Measurements from ENCODE around the gene PTPRH.
"Not testable (repeated sequence)": the region's sequence is repeated elsewhere in the genome, so short reads cannot be mapped to it uniquely, and the experiment has no call there.

Gene PTPRH

DNA sequence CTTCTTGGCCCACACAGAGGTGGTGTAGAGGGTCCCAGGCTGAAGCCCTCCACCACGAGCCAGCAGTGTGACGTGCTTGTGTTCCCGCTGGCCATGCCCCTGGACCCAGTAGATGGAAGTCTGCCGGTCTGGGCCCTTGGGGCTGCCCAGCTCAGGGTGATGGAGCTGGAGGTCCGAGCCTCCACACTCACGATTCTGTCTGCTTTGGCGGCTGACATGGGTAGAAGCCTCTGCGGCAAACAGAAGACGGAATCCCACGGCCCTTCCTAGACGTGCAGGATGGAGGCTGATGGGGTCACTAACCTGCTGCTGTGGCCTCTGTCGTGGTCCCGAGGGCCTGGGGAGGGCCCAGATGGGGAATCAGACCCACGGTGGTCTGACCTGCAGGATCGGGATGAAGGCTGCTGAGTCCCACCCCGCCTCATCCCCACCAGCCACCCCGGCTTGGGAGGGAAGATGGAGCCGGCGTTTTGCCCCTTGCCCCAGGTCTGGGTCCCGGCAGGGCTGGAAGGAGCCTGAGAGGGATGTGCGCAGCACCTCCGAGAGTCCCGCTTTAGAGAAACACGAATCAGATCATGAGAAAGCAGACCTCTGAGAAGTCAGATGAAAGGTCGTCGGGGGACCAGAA, 14.9 kb upstream of the PTPRH start:
- no peak for DNase-seq

DNA sequence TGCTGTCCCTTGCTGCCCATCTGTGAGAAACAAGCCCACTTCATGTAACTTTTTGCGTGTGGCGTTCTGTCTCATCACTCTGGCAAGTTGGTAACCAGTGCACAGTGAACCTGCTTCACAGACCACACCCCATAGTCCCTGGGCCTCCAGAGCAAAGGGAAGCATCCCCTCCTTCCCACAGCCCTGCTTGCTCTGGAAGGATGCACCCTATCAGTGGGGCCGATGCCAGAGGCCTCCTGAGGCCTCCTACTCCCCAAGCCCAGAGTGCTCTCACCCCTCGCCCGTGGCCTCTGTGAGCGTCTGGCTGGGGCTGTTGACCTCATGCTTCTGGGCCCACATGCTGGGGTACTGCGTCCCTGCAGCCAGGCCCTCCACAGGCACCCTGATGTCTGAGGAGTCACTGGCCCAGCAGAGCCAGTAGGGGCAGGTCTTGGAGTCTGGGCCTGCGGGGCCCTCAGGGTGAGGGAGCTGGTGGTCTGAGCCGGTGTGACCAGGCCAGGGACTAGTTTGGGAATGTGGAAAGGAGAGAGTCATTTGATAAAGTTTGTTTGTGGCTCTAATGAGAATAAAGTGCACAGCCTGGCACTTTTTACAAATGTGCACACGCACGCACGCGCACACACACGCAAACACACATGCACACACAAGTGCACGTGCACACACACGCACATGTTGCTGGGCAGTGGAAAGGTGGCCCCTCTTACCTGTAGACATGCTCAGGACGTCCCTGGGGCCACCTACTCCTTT, 14.2 kb upstream of the PTPRH start:
- DNase-seq, result no peak

DNA sequence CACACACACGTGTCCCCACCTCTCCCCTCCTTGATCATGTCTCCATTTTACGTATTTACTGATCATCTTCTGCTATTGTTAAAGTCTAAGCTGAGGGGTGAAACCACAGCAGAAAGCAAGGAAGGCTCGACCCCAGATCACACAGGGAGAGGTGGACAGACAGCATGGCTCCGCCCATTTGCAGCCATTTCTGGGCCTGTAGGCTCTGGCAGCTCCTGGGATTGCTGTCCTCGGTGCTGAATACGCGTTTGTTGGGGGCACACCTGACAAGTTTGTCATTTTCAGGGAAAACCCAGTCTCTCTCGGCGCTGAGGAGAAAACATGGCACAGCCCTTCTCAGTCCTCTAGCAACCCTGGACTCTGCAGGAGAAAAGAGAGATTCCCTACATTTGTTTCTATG, 11.2 kb upstream of the PTPRH start:
- no peak for DNase-seq

DNA sequence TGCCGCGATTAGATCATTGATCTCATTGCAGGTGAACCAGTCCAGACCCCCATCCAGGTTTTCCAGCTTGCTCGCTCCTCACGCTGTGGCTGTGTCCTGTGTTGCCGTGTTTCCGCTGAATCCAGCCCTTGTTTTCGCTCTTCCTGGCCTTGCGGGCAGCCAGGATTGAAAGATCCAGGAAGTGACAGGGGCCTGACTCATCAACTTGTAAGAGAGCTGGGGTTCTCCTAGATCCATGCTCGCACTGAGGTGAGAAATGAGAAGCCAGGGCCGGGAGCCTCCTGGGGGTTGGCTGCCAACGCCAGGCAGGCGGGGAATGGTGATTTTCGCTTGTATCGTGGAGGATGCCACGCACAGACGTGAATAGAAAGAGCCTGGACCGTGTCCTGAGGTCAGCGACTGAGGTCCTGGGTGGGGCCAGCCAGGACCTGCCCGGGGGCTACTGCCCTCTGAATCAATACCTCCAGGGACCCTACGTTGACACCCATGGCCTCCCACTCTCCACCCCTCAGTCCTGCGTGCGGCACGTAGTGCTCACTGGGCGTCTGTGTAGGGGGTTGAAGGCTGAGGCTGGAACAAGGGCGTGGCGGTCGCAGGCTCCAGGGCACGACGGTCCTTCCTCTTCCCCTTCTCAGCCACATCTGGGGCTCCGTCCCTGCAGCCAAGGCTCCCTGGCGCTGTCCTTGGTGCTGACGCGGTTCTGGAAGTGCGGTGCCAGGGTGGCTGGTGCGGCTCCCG, 7.3 kb upstream of the PTPRH start:
- peak; percentile 95 for DNase-seq

DNA sequence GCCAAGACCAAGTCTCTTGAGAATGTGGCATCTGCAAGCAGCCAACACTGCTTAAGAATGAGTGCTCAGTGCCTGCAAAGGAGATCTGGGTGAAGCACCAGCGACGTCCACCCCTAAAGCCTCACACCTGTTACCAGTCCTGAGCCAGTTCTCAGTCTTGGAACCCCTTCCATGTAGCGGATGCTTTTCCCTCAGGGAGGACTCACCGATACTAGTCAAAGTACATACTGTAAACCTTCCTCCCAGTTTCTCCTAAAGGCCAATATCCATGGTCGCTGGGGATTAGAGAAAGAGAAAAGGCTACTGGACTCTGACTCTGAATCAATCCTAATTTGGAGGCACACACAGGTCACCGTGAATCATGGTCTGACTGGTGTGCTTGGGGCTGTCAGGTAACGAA, 4.2 kb upstream of the PTPRH start:
- DNase-seq, result no peak

DNA sequence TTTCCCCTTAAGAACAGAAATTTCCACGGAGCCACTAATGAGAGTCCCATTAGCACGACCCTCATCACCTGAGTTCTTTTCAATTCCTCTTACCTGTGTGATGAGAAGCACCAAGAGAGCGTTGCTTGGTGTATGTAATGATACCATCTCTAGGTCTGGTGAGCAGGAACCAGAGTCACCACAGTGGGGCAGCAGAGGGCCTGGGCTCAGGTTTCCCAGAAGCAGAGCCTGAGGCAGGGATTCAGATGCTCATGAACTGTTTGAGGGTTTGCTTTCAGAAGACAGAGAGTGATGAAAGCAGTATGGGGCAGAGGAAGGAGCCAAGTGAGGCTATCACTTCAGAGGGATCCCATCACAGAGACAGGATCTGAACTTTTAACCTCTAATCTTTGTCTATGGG, 3.1 kb upstream of the PTPRH start:
- DNase-seq, result peak; percentile 61

DNA sequence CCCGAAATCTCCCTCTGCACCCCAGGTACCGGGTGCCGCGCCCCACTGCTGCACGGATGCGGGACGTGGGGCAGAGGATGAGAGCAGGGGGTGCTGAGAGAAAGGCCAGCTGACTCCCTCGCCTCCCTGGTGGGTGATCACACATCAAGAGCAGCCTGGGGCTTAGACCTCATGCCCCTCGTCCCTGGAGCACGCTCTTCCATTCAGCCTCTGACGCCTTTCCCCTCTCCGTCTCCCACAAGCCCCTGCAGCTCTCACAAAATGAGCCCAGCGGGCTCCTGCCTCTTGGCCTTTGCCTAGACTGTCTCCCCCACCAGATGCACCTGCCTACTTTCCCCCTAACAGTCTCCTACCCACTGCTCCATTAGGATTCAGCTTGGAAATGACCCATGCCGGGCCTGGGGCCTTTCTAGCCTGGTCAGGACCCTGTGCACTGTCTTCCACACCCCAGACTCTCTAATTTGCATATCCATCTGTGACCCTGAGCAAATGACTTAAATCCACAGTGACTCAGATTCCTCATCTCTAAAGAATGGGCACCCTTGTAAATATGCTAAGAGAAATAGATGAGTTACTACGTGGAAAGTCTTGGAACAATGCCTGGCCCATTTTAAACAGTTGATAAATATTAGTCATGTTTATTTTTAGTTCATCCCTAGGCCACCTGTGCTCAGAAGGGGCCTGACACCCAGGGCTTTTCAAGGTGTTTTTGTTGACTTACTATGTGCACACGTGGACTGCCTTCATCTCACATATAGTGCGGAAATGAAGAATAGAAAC, 582 bp upstream of the PTPRH start:
- DNase-seq, result no peak

DNA sequence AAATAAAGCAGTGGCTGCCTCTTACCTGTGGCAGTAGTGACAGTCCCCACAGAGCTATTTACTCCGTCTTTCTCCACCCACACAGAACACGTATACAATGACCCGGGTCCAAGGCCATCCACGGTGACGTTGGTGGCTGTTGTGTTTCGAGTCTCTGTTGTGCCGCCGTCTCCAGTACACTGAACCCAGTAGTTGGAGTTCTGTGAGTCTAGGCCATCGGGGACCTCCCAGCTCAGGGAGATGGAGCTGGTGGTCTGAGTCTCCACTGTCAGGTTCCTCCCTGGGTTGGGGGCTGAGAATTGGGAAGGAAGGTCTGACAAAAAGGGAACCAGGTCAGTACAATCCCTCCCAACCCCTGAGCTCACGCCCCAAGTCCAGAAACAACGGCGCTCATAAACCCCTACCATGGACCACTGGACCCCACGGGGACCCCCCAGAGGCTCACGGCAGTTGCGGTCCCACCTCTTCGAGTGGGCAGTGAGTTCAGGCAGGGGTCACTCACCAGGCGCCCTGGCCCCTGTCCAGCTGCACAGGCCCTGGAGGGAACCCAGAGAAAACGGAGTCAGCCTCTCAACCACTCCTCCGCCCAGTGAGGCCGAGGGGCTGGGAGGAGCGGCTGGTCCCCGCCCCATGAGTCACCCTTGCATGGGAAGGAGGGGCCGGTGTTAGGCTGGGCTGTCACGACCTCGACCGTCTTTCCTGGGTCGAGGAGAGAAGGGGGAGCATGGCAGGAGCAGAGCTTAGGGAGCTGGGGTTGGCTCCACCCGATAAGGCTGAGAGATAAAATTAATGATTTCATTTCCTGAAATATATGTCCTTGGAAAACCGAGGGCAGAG, 2.4 kb downstream of the PTPRH start:
- peak; percentile 81 for DNase-seq

DNA sequence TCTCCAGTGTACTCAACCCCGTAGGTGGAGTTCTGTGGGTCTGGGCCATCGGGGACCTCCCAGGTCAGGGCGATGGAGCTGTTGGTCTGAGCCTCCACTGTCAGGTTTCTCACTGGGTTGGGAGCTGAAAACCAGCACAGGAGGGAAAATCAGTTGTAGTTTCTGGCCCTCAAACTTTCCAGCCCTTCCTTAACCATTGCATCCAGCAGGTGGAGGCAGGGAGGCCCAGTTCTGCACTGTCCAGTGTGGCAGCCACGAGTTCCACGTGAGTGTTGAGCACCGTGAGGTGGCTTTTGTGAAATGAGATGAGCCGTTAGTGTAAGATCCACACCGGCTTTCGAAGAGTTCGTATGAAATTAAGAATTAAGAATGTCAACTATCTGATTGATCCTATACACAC, 7.1 kb downstream of the PTPRH start:
- DNase-seq, result not testable (repeated sequence)

DNA sequence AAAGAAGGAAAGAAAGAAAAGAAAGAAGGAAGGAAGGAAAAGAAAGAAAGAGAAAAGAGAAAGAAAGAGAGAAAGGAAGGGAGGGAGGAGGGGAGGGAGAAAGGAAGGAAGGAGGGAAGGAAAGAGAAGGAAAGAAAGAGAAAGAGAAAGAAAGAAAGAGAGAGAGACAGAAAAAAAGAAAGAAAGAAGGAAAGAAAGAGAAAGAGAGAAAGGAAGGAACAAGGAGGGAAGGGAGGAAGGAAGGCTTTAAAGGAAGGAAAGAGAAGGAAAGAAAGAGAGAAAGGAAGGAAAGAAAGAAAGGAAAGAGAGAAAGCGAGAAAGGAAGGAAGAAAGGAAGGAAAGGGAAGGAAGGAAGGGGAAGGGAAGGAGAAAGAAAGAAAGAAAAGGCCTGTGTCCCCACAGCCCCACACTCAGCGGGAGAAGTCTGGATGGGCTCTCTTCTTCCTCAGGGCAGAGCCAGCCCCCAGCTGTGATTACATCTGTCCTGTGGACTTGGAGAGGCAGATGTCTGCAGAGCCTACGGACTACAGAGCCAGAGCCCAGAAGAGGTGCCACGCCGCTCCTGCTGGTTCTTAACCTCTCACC, 9.6 kb downstream of the PTPRH start:
- no peak for DNase-seq

DNA sequence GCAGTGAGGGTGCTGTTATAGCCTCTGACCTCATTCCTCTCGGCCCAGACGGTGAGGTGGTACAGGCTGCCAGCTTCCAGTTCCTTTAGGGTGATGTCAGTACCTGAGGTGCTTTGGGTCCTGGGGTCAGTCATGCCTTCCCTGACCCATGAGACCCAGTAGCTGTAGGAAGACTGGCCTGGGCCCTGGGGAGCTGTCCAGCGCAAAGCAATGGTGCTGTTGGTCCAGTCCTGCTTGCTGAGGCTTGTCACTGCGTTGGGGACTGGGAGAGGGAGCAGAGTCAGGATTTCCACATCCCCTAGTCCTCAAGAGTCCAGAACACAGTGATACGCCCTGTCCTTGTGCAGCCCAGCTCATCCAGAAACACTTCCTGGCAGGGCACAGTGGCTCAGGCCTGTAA, 10.7 kb downstream of the PTPRH start:
- no peak for DNase-seq

DNA sequence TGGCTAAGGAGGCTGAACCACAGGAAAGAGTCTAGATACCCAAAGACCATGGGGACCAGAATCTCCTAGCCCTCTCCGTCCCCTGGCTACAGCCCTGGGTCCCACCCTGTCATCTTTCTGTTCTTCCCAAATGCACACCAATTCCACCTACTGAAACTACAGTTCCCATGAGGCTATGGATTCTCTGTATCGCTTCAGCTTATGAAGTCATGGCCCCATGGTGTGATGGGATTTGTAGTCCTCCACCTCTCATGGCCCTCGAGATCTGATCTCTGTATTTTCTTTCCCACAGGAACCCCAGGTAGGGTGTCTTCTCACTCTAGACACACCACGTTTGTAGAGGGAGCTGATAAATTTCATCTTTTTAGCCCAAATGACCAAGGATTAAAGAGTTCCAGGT, 11.8 kb downstream of the PTPRH start:
- DNase-seq, result no peak

DNA sequence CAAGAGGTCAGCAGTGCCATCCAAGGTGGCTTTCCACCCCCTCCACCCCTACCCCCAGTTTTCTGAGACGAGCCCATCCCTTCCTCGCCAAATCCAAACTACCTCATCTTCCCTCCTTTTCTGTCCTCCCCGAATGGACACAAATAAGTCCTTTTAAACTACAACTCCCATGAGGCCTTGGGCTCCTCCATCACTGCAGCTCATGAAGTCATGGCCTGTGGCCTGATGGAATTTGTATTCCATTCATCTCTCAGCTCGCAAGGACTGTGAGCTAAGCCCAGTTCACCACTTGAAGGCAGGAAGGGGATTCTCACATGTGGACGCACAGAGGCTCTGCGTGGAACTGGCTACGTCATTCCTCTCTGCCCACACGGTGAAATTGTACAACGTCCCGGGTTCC, 12.5 kb downstream of the PTPRH start:
- DNase-seq, result no peak

DNA sequence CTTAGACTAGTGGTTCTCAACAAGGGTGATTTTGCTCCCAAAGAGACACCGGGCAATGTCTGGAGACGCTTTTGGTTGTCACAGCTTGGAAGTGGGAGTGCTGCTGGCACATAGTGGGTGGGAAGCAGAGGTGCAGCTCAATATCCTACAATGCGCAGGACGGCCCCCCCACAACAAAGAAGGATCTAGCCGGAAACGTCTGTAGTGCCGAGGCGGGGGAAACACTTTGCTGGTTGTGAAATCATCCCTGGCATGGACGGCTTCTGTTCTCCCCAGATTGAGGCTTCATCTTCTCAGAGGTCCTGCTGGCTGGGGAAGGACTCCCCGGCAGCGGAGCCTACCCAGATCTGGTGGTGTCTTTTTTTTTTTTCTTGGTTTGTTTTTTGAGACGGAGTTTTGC, 15.8 kb downstream of the PTPRH start:
- DNase-seq, result no peak

DNA sequence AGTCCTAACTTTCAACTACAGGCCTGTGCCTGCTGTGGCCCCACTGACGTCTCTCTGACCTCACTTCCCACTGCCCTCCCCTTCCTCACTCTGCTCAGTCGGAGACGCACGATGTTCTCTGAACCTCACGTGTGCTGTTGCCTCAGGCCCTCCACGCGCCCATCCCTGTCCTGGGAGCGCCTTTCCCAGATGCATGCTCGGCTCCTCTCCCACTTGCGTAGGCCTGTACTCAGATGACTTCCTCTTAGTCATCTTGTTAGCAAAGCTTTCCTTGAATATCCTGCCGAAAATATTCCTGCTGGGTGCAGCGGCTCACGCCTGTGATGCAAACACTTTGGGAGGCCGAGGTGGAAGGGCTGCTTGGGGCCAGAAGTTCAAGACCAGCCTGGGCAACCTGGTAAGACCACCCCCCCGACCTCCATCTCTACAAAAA, 19.9 kb downstream of the PTPRH start:
- peak; percentile 59 for DNase-seq

DNA sequence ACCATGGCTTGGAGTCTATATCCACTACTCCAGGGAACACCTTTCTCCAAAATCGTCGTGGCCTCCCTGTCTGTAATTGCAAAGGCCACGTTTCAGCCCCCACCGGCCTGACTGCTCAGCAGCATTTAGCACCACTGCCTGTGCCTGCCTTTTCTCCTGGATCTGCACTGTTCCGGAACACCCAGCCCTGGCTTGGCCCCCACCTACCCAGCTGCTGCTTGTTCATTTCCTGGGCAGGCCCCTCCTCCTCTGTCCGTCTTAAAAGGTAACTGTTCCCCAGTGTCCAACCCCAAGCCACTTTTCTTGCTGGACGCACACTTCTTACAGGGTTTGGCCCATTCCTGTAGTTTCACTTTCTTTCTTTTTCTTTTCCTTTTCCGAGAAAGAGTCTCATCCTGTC, 20.7 kb downstream of the PTPRH start:
- no peak for DNase-seq

DNA sequence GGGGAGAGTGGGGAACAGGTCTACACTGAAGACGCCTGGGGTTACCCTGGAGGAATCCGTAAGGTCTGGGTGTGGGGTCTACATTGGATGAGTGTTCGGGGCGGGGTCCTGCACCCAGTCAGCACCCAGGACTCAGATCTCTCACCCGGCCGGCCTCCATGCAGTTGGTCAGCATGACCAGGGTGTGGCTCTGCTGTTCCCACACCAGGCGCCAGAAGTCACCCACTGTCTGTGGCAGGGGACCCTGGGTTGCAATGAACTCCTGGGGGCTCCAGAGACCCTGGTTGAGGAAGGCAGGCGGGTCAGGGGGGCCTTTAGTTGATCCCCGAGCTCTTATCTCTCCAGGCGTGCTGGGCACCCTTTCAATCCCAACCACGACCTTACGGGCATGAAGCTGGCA, 23.2 kb downstream of the PTPRH start:
- DNase-seq, result no peak

DNA sequence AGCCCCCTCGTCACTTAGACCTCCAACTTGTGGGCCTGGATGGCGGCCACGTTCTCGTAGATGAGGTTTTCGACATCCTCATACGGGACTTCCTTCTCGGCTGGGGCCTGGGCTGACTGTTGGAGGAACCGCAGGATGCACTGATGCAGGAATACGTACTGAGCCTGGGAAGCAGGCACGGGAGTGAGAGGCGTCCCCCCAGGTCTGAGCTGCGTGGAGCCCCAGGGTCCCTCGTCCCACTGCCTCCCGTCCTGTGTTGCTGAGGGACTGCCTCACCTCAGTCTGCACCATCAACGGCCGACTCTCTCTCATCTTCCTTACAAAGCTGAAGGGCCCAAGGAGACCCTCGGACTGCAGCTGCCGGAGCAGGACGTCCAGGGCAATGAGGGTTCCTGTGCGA, 27.6 kb downstream of the PTPRH start:
- no peak for DNase-seq

DNA sequence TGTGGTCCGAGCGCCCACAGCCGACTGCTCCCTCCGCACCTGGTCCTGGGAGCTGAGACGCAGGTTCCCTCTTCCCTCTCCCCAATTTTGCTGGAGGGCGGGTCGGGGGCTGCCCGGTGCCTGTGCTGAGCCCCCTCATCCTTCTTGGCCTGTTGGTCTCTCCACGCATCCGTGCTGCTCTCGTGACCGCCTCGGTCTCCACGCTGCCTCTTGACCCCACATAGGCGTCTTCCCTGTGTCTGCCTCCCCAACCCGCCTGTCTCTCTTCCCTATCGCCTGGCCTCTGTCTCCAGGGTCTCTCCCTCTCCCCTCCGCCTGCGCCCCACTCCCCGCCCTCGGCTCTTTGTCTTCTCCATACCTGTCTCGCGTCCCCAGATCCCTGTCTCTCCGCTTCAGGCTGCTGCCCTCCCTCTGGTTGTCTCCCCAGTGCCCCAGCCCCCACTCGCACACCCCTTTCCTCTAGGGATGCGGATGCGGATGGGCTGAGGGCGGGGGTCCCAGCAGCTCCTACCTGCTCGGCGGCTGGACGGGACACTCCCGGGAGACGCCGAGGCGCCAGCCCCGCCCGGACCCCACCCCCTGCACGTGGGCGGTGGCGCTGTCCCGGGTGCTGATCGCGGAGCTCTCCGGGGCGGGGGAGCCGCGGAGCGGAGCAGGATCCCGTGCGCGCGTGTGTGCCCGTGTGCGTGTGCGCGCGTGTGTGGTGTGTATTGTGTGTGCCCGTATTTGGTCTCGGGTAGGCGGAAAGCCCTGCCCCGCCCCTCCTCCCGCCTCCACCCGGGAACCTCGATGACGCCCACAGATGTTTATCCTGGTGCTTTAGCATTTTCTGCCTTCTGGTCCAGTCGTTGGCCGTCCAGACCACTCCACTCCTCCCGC, 29.5 kb downstream of the PTPRH start, which contains the start of gene SYT5:
Gene SYT5, minus strand, starts transcription at position 684 of the 879 bp plus-strand sequence. CDS start 1,248 bp downstream, outside the sequence.
- peak; percentile 13 for DNase-seq

DNA sequence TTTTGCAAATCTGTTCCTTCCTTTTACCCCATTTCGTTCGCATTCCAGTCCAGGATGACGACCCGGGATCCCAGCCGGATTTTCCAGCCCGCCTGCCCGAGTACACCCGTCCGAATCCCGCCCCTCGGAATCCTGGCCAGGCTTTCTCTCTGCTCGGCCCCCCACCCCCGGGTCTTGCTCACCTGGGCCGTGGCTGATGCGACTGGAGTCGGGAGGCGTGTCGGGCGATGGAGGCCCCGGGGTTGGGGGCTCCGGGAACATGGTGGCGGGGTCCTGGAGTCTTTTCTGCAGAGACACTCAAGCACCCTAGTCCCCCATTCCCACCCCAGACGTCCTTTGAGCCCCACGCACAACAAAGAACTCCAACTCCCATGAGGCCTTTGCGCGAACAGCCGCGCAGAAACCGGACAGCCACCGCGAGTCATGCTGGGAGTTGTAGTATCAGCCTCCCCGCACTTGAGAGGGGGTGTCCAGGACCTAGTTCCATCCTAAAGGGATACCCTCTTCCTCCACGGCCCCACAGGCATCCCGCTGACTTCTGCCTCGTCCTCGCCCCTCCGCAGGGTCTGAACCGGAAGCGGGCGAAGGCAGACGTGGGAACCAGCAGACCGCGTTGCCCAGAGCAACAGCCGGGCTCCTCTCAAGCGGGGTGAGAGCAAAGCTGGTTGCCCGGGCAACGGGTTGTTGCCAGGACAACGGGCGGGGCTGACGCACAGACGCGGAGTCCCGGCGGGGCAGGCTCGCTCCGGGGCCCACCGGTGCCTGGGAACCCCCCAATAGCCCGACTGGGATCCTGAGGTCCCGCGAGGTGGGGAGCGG, 30.3 kb downstream of the PTPRH start:
- peak; percentile 49 for DNase-seq

All from inflammatory macrophage treated with lipopolysaccharide for 4 hours (primary cell).